Measurements from ENCODE around the gene VWA3A. TPM values are rescaled to one million over a fixed set of nuclear protein-coding genes. Genes with fewer than 3 reads are reported as not detected.

VWA3A gene
- total RNA-seq, 1 experiment from 2014 or later, result not detected

DNA sequence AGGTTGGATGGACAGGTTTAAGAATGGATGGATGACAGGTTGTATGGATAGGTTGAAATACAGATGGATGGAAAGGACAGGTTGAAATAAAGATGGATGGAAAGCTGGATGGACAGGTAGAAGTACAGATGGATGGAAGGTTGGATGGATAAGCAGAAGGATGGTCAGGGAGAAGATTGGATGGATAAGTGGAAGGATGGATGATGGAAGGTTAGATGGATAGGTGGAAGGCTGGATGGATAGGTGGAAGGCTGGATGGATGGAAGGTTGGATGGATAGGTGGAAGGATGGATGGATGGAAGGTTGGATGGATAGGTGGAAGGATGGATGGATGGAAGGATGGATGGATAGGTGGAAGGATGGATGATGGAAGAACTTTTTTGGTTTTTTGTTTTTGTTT lies 69.1 kb downstream of the VWA3A start:
- intact Hi-C loops (cut with micrococcal nuclease; ENCODE audit: unreplicated experiment) (no loop called here), in situ Hi-C loops (cut with HindIII; ENCODE audit: low pct_unique_long_range_greater_than_20kb, low sequenced_read_pairs) (no loop called here)
- H3K4me3 ChIP-seq (ENCODE audit: low read depth in 2 of 2, low read length in 2 of 2), result no peak overlapping the region
- DNase-seq (ENCODE audit: low read depth, low spot score) (no peak), ATAC-seq (no peak)
- no peak overlapping the region for H3K27ac ChIP-seq (ENCODE audit: low read length)
- ChIA-PET POLR2A (no interaction called here), CTCF (no interaction called here)
- peaks cover 3% of the 10 kb centered on the region; the same call in 1 of the 2 replicates for H3K4me1 ChIP-seq (ENCODE audit: control insufficient read depth, insufficient read depth, low read length)
- no peaks in the 10 kb centered on the region for H3K9me3 ChIP-seq (ENCODE audit: control insufficient read depth, insufficient read depth, low read depth, low read length)
- peaks cover 11% of the 10 kb centered on the region for H3K27me3 ChIP-seq (ENCODE audit: control insufficient read depth, insufficient read depth, low read length)
- H3K36me3 ChIP-seq (ENCODE audit: control insufficient read depth, insufficient read depth, low read length), result no peaks in the 10 kb centered on the region
- TF ChIP-seq SIN3A (IDR thresholded peaks at IDR 0.05; ENCODE audit: borderline replicate concordance, insufficient read depth, low read depth, low read length) (no peak), POLR2AphosphoS5 (IDR thresholded peaks at IDR 0.05; ENCODE audit: low read depth, low read length) (no peak), TCF7L2 (IDR thresholded peaks at IDR 0.05; ENCODE audit: low read depth, low read length) (no peak)
- TF ChIP-seq, protein P1, sequence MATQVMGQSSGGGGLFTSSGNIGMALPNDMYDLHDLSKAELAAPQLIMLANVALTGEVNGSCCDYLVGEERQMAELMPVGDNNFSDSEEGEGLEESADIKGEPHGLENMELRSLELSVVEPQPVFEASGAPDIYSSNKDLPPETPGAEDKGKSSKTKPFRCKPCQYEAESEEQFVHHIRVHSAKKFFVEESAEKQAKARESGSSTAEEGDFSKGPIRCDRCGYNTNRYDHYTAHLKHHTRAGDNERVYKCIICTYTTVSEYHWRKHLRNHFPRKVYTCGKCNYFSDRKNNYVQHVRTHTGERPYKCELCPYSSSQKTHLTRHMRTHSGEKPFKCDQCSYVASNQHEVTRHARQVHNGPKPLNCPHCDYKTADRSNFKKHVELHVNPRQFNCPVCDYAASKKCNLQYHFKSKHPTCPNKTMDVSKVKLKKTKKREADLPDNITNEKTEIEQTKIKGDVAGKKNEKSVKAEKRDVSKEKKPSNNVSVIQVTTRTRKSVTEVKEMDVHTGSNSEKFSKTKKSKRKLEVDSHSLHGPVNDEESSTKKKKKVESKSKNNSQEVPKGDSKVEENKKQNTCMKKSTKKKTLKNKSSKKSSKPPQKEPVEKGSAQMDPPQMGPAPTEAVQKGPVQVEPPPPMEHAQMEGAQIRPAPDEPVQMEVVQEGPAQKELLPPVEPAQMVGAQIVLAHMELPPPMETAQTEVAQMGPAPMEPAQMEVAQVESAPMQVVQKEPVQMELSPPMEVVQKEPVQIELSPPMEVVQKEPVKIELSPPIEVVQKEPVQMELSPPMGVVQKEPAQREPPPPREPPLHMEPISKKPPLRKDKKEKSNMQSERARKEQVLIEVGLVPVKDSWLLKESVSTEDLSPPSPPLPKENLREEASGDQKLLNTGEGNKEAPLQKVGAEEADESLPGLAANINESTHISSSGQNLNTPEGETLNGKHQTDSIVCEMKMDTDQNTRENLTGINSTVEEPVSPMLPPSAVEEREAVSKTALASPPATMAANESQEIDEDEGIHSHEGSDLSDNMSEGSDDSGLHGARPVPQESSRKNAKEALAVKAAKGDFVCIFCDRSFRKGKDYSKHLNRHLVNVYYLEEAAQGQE (IDR thresholded peaks at IDR 0.05; ENCODE audit: insufficient read depth in 1 of 2, low read depth in 2 of 2, low read length in 1 of 2), result no peak
- TF ChIP-seq, protein P2, sequence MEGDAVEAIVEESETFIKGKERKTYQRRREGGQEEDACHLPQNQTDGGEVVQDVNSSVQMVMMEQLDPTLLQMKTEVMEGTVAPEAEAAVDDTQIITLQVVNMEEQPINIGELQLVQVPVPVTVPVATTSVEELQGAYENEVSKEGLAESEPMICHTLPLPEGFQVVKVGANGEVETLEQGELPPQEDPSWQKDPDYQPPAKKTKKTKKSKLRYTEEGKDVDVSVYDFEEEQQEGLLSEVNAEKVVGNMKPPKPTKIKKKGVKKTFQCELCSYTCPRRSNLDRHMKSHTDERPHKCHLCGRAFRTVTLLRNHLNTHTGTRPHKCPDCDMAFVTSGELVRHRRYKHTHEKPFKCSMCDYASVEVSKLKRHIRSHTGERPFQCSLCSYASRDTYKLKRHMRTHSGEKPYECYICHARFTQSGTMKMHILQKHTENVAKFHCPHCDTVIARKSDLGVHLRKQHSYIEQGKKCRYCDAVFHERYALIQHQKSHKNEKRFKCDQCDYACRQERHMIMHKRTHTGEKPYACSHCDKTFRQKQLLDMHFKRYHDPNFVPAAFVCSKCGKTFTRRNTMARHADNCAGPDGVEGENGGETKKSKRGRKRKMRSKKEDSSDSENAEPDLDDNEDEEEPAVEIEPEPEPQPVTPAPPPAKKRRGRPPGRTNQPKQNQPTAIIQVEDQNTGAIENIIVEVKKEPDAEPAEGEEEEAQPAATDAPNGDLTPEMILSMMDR (IDR thresholded peaks at IDR 0.05), result no peak
- no TSS peak for BruUV-seq (replicated peaks)

DNA sequence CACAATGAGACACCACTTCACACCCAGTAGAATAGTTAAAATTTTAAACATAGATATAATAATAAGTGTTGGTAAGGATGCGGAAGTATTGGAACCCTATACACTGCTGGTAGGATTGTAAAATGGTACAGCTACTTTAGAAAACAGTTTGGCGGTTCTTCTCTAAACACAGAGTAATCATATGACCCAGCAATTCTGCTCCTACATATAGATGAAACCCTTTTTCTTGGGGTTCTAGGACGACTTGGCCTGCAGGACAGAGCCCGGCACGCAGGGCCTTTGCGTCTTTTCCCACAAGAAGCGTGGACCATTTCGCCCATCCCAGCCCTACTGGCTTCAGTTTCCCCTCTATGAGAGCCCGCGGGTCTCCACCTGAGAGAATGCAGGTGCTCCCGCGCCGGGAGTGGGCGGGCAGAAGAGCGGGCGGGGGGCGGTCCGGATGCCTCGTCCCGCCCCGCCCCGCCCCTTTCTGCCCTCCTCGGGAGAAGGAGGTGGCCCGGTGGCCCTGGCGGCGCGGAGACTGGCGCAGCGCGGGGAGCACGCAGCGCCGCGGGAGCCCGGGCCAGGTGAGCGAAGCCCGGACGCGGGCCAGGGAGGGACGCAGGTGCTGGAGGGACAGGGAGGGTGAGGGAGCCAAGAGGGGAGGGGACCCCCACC lies 69.8 kb downstream of the VWA3A start, which contains the start of gene SDR42E2:
SDR42E2 (plus strand) TSS at position 508 of the 657 bp plus-strand sequence. CDS start 3,077 bp downstream, outside the sequence.
- in situ Hi-C loops (cut with HindIII; ENCODE audit: low pct_unique_long_range_greater_than_20kb, low sequenced_read_pairs) (no loop called here), intact Hi-C loops (cut with micrococcal nuclease; ENCODE audit: unreplicated experiment) (no loop called here)
- TF ChIP-seq, protein P2 (IDR thresholded peaks at IDR 0.05), result no peak
- TF ChIP-seq SIN3A (IDR thresholded peaks at IDR 0.05; ENCODE audit: borderline replicate concordance, insufficient read depth, low read depth, low read length), result no peak
- TF ChIP-seq TCF7L2 (IDR thresholded peaks at IDR 0.05; ENCODE audit: low read depth, low read length), result no peak
- Histone ChIP-seq H3K4me3 (ENCODE audit: low read depth in 2 of 2, low read length in 2 of 2) (no peak within 1 kb of the TSS), H3K36me3 (ENCODE audit: control insufficient read depth, insufficient read depth, low read length) (no peaks in the 10 kb centered on the region), H3K9me3 (ENCODE audit: control insufficient read depth, insufficient read depth, low read depth, low read length) (no peaks in the 10 kb centered on the region), H3K27ac (ENCODE audit: low read length) (no peak within 1 kb of the TSS), H3K4me1 (ENCODE audit: control insufficient read depth, insufficient read depth, low read length) (peaks cover 3% of the 10 kb centered on the region; the same call in 1 of the 2 replicates), H3K27me3 (ENCODE audit: control insufficient read depth, insufficient read depth, low read length) (peaks cover 11% of the 10 kb centered on the region)
- POLR2A ChIA-PET, result no interaction called here
- BruUV-seq (replicated peaks), result no TSS peak
- DNase-seq (ENCODE audit: low read depth, low spot score) (no peak), ATAC-seq (no peak; the same call in 1 of the 2 replicates)
- CTCF ChIA-PET, result no interaction called here

All from Panc1 (cell line).